HepG2 (cell line): ENCODE data around the gene LIPT2. TPM values are rescaled to one million over a fixed set of nuclear protein-coding genes. Genes with fewer than 3 reads are reported as not detected.
A peak's percentile ranks its signal among the peaks of the same experiment; 100 is the strongest.

Experiments
- BCL3 ChIP-seq: sonication (generic); formaldehyde crosslinking; IDR thresholded peaks from 2 replicates; pipeline ENCODE4 v1.5.1; 2020; ENCODE audit warnings: mild to moderate bottlenecking, missing genetic modification reagents, moderate library complexity
- CREM ChIP-seq, 2 experiments: sonication (generic) in 1 of 2; formaldehyde crosslinking in 1 of 2; IDR thresholded peaks; 2 replicates each; pipeline versions ENCODE4 v1.4.0 to v1.6.1; 2016 to 2020; ENCODE audit warnings: antibody characterized with exemption in 1 of 2, mild to moderate bottlenecking in 1 of 2, missing genetic modification reagents in 1 of 2
- ELK4 ChIP-seq: sonication (generic); formaldehyde crosslinking; IDR thresholded peaks from 2 replicates; pipeline ENCODE4 v1.9.0; 2021; ENCODE audit warnings: missing genetic modification reagents, borderline replicate concordance
- EP300 ChIP-seq, 3 experiments: sonication (generic) in 1 of 3; formaldehyde crosslinking in 1 of 3; IDR thresholded peaks; 2 replicates each; pipeline versions ENCODE4 v1.5.1 to v1.6.1; 2011 to 2020; ENCODE audit warnings: low read depth in 2 of 3, low read length in 2 of 3, borderline replicate concordance in 1 of 3, improper control_type of control experiment in 1 of 3, mild to moderate bottlenecking in 1 of 3, missing genetic modification reagents in 1 of 3, moderate library complexity in 1 of 3
- ESRRA ChIP-seq: sonication (generic); formaldehyde crosslinking; IDR thresholded peaks from 2 replicates; pipeline ENCODE4 v1.5.1; 2020; ENCODE audit warnings: mild to moderate bottlenecking, low read depth, missing genetic modification reagents
- ETV5 ChIP-seq: IDR thresholded peaks from 2 replicates; pipeline ENCODE4 v1.6.1; 2018; ENCODE audit warnings: missing biosample characterization, missing genetic modification reagents, inconsistent platforms, borderline replicate concordance
- FOXA1 ChIP-seq, 2 experiments: fragments of 450-650 bp in 1 of 2; sonication (generic) in 1 of 2; formaldehyde crosslinking in 1 of 2; IDR thresholded peaks; 2 replicates each; pipeline versions ENCODE4 v1.4.0 to v1.6.1; 2016 to 2020; ENCODE audit warnings: missing genetic modification reagents in 1 of 2
- HCFC1 ChIP-seq: fragments of 150-350 bp; IDR thresholded peaks from 2 replicates; pipeline ENCODE4 v1.6.1; 2014; ENCODE audit warnings: low read depth, low read length
- HOXA9 ChIP-seq: sonication (generic); formaldehyde crosslinking; IDR thresholded peaks from 2 replicates; pipeline ENCODE4 v1.8.1; 2022; ENCODE audit warnings: missing genetic modification reagents, mild to moderate bottlenecking, moderate library complexity, borderline replicate concordance
- IKZF5 ChIP-seq: IDR thresholded peaks from 2 replicates; pipeline ENCODE4 v1.6.1; 2018; ENCODE audit warnings: missing genetic modification reagents, mild to moderate bottlenecking, missing compliant biosample characterization
- MTF1 ChIP-seq: sonication (generic); formaldehyde crosslinking; IDR thresholded peaks from 2 replicates; pipeline ENCODE4 v1.5.0; 2020; ENCODE audit warnings: missing genetic modification reagents
- NPAS2 ChIP-seq: sonication (generic); formaldehyde crosslinking; IDR thresholded peaks from 2 replicates; pipeline ENCODE4 v1.8.0; 2022; ENCODE audit warnings: mild to moderate bottlenecking, missing genetic modification reagents, borderline replicate concordance
- PAWR ChIP-seq: sonication (generic); formaldehyde crosslinking; IDR thresholded peaks from 2 replicates; pipeline ENCODE4 v1.4.0; 2020; ENCODE audit warnings: missing genetic modification reagents, mild to moderate bottlenecking, borderline replicate concordance
- PBX2 ChIP-seq: IDR thresholded peaks from 2 replicates; pipeline ENCODE4 v1.6.1; 2016; ENCODE audit warnings: control low read depth
- PCBP1 ChIP-seq: fragments of 200-400 bp; formaldehyde crosslinking; IDR thresholded peaks from 2 replicates; pipeline ENCODE4 v1.6.1; 2017; ENCODE audit warnings: mild to moderate bottlenecking, low read depth, low read length, borderline replicate concordance
- POLR2A ChIP-seq, 2 experiments: IDR thresholded peaks; 2 replicates each; pipeline ENCODE4 v1.6.1; 2011; ENCODE audit warnings: low read depth in 2 of 2, low read length in 2 of 2, mild to moderate bottlenecking in 1 of 2, moderate library complexity in 1 of 2; ENCODE audit not compliant: insufficient read depth in 1 of 2
- PRMT3 ChIP-seq: sonication (generic); formaldehyde crosslinking; IDR thresholded peaks from 2 replicates; pipeline ENCODE4 v1.8.1; 2022; ENCODE audit warnings: low read depth, mild to moderate bottlenecking, moderate library complexity, missing genetic modification reagents, borderline replicate concordance
- RFXANK ChIP-seq: IDR thresholded peaks from 2 replicates; pipeline ENCODE4 v1.6.1; 2016
- YEATS2 ChIP-seq: sonication (generic); formaldehyde crosslinking; IDR thresholded peaks from 2 replicates; pipeline ENCODE4 v1.4.0; 2020; ENCODE audit warnings: missing genetic modification reagents, borderline replicate concordance
- ZBTB2 ChIP-seq: sonication (generic); formaldehyde crosslinking; IDR thresholded peaks from 2 replicates; pipeline ENCODE4 v1.8.0; 2022; ENCODE audit warnings: low read depth, missing genetic modification reagents
- ZNF558 ChIP-seq: sonication (generic); formaldehyde crosslinking; IDR thresholded peaks from 2 replicates; pipeline ENCODE4 v1.9.0; 2022; ENCODE audit warnings: mild to moderate bottlenecking, missing genetic modification reagents, borderline replicate concordance
- ZNF564 ChIP-seq: sonication (generic); formaldehyde crosslinking; IDR thresholded peaks from 2 replicates; pipeline ENCODE4 v1.8.1; 2023; ENCODE audit warnings: mild to moderate bottlenecking, missing genetic modification reagents
- ZNF660 ChIP-seq: sonication (generic); formaldehyde crosslinking; IDR thresholded peaks from 2 replicates; pipeline ENCODE4 v1.5.1; 2020; ENCODE audit warnings: mild to moderate bottlenecking, low read depth, missing genetic modification reagents, borderline replicate concordance
- polyA plus RNA-seq, 8 experiments: library from polyadenylated mRNA; depleted of rRNA in 3 of 8; stranded (reverse) in 7 of 8; unstranded in 1 of 8; fragments of >200 nt; fragmentation: Illumina TruSeq in 4 of 8; extraction: Trizol in 4 of 8; gene quantifications; 2 replicates each; pipeline versions ENCODE4 v1.2.1 to v1.2.3, GENCODE V29; 2011 to 2016; ENCODE audit warnings: low read depth in 4 of 8, missing spikeins in 1 of 8, mixed read lengths in 1 of 8; ENCODE audit not compliant: insufficient read depth in 1 of 8
- total RNA-seq, 5 experiments: library from RNA; depleted of rRNA; stranded (reverse); fragments of >200 nt; fragmentation: Illumina TruSeq; extraction: Trizol; gene quantifications; 2 replicates each; pipeline ENCODE4 v1.2.3, GENCODE V29; 2016; ENCODE audit warnings: low read depth in 1 of 5

LIPT2 gene
- total and polyA plus RNA-seq, 2 of the 13 experiments (the other 11 are each of a cell fraction or from before 2014, with no cell fraction given), result 3.0 to 5.6 TPM

- TF ChIP-seq BCL3, result no peak
- TF ChIP-seq IKZF5 (CRISPR knock-in tag), result no peak
- TF ChIP-seq HOXA9, result no peak
- 0 out of 2 replicates have a peak, but pooled peaks have one; percentile 27 for TF ChIP-seq YEATS2 (CRISPR knock-in tag)
- TF ChIP-seq HCFC1, result no peak
- no peak for TF ChIP-seq PAWR (CRISPR knock-in tag)
- no peak for TF ChIP-seq ZNF558 (CRISPR knock-in tag)
- TF ChIP-seq RFXANK (CRISPR knock-in tag), result no peak
- no peak for TF ChIP-seq POLR2A (IDR thresholded peaks at IDR 0.05; ENCODE audit: insufficient read depth in 1 of 2, low read depth in 2 of 2, low read length in 2 of 2)
- no peak for TF ChIP-seq ELK4
- no peak for TF ChIP-seq ESRRA
- no peak for TF ChIP-seq ZBTB2
- no peak for TF ChIP-seq ZNF564
- no peak for TF ChIP-seq NPAS2 (CRISPR knock-in tag)
- no peak for TF ChIP-seq PCBP1
- TF ChIP-seq PRMT3 (CRISPR knock-in tag), result no peak
- no peak for TF ChIP-seq PBX2 (CRISPR knock-in tag)
- TF ChIP-seq EP300 (IDR thresholded peaks at IDR 0.05; ENCODE audit: low read depth in 2 of 2, low read length in 2 of 2), result peak in 1 of 2 experiments; percentile 71; a peak in 1 of 4 replicates
- peak; percentile 91 for TF ChIP-seq EP300 (CRISPR knock-in tag; IDR thresholded peaks at IDR 0.05; ENCODE audit: borderline replicate concordance)
- TF ChIP-seq CREM (IDR thresholded peaks at IDR 0.05), result peak; percentile 56; the same call in 1 of the 2 replicates
- no peak for TF ChIP-seq CREM (CRISPR knock-in tag; IDR thresholded peaks at IDR 0.05)
- TF ChIP-seq ETV5, result peak; percentile 57; the same call in 1 of the 2 replicates
- TF ChIP-seq FOXA1 (IDR thresholded peaks at IDR 0.05), result no peak
- peak; percentile 82 for TF ChIP-seq FOXA1 (CRISPR knock-in tag; IDR thresholded peaks at IDR 0.05)
- no peak for TF ChIP-seq MTF1 (CRISPR knock-in tag)
- no peak for TF ChIP-seq ZNF660
Observed at GRCh38 chr11:74465291-74465708, 28.2 kb downstream of the LIPT2 start (continued).
